ENCODE data around the gene GPC6. TPM values are rescaled to one million over a fixed set of nuclear protein-coding genes. Genes with fewer than 3 reads are reported as not detected.

Gene GPC6
- total RNA-seq, 1 experiment from 2014 or later: 5.1 TPM

DNA sequence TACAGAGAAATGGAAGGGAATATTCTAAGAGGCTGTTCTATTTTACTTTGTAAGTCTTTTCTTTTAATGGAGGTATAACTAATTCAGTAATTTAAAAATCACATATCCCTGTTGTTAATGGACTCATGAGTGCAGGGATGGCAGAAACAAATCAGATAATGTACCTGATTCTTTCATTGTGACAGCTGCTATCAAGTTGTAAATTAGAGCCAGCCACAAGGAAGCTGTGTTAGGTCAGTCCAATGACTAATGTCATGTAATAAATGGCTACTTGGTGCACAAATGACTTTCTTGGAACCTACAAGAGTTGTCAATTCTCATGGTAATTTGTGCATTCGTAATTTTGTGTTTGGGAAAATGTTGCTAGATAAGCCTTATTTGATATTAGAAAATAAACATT lies 806.5 kb downstream of the GPC6 start:
- no peak for DNase-seq (ENCODE audit: low spot score)

DNA sequence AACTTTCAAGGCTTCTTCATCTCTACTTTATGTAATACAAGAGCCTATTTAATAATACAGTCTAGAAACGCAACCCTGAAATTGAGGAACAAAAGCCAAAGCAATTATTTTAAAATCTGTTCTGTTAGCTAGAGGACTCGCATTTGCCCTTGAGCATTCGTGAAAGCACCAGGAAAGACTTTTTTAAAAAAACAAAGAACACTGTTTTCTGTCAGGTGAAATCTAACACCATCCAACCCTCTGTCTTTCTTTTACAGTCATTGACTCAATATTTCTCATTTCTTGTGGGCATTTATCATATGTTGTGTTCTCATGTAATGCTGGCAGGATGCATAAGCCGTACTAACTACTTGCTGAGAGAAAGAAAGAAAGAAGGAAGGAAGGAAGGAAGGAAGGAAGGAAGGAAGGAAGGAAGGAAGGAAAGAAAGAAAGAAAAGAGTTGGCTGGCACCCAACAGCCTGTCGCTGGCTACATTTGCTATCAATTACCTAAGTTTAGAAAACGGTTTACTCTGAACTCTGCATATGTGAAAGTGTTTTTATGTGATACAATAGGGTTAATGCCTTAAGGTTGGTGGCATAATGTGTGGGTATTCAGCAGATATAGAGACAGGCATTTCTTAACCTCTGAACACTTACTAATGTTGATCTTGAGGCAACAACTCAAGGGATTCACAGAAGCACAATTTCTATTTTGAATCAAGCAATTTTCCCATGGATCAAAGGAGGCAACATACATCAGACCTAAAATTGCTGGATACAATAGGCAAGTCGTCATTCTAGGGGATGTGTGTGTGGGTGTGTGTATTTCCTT lies 807.4 kb downstream of the GPC6 start:
- no peak for DNase-seq (ENCODE audit: low spot score)

- DNase-seq (ENCODE audit: low spot score): no peak
Measured at GRCh38 chr13:94050039-94050438, 823.4 kb downstream of the GPC6 start.

GRCh38 chr13:94050686-94051085 lies 824.1 kb downstream of the GPC6 start:
- DNase-seq (ENCODE audit: low spot score): no peak

DNA sequence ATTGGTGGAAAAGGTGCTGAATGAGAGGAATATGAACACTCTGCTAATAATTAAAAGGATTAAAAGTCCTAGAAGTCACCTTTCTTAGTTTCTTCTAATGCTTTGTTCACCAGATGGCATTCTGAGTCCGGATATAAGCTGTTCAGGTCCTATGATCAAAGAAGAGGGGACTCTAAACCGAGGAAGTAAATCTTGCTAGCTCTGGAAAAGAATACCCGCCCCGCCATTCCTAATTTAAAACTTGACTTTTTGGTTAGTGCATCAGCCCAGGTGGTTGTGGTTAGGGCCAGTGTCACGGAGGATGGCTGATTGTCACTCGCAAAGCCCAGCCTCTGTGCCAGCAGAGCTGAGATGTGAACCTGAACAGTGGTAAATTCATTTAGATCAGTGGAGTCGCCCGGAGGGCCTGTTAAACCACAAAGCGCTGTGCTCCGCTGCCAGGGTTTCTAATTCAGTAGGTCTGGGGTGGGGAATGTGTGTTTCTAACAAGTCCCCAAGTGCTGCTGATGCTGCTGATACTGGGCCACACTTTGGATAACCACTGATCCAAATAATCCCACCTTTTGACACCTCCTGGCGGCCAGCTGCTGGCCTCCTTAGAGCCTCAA lies 827.5 kb downstream of the GPC6 start:
- DNase-seq (ENCODE audit: low spot score): no peak

GRCh38 chr13:94056362-94056990 lies 829.9 kb downstream of the GPC6 start:
- DNase-seq (ENCODE audit: low spot score): no peak

DNA sequence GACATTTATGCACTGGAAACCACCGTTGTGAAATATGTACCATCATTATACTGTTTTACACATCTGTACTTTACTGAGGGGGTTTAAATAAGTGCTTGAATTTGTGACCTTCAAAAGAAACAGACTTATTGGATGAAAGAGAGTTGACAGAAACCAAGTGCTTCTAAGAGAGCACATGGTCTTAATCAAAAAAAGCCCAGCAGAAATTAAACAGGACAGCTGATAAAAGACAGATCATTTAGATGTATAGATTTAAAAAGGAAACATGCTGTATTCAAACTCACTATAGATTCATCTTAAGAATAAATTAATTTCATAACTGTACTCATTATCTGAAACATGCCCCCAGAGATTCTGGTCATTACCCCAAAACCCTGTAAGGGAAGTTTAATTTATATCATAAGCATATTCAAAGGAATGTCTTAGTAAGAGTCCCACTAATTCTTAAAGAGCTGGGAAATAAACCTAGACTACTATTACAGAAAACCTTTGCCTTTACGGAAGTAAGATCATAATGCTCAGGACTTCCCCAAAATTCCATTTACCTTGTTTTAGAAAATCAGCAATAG lies 831.1 kb downstream of the GPC6 start:
- no peak for DNase-seq (ENCODE audit: low spot score)

- DNase-seq (ENCODE audit: low spot score): no peak
Measured at GRCh38 chr13:94058821-94059360, 832.3 kb downstream of the GPC6 start.

DNA sequence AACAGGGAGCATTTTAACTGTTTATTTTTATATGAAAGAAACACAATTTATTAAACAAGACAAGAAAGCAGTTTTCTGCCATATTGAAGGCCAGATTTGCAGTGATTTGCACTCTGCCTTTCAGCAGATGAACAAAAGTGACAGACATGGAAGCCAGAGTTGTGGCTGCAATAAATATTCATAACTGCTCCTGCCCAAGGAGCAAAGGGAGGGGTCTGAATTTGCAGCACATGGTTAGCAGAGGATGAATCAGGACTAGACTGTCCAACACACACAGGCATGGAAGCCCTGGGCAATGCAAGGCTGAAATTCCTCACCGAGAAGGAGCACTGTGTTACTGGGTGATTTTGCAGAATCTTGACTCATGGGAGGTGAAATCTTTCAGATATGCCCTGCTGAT lies 834.7 kb downstream of the GPC6 start:
- peak; percentile 24 for DNase-seq (ENCODE audit: low spot score)

GRCh38 chr13:94063096-94063495 lies 836.5 kb downstream of the GPC6 start:
- no peak for DNase-seq (ENCODE audit: low spot score)

DNA sequence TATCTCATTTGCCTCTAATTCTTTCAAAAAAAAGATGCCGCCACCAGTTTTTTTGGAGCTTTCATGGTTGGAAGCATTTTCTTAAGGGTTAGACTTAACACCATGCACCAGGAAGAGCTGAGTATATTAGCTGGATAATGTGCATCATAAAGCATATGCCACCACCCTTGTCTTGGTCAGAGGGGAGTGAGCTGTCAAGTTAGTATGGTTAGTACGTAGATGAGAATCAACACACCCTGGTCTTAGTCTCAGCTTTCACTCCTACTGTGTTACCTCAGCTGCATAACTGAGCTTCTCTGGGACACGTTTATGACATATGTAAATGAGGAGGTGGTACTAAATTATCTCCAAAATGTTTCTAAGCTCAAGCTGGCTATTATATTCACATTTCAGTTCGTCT lies 837.2 kb downstream of the GPC6 start:
- no peak for DNase-seq (ENCODE audit: low spot score)

DNA sequence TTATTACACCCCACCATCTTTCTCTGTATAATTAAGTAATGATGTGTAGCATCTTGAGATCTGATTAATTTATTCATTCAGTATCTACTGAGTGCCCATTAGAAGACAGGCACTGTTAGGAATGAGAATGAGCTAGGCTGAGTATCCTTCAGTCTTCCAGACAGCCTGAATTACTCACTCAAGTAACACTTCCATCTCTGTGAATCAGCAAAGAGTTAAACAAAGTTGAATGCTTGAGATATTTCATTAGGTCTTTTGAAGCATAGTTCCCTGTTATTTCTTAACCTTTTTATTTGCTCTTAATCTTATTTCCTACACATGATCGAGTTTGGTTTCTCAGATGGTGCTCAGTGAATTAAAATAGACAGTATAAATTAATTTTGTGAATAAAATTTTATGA lies 839.1 kb downstream of the GPC6 start:
- DNase-seq (ENCODE audit: low spot score): no peak

DNA sequence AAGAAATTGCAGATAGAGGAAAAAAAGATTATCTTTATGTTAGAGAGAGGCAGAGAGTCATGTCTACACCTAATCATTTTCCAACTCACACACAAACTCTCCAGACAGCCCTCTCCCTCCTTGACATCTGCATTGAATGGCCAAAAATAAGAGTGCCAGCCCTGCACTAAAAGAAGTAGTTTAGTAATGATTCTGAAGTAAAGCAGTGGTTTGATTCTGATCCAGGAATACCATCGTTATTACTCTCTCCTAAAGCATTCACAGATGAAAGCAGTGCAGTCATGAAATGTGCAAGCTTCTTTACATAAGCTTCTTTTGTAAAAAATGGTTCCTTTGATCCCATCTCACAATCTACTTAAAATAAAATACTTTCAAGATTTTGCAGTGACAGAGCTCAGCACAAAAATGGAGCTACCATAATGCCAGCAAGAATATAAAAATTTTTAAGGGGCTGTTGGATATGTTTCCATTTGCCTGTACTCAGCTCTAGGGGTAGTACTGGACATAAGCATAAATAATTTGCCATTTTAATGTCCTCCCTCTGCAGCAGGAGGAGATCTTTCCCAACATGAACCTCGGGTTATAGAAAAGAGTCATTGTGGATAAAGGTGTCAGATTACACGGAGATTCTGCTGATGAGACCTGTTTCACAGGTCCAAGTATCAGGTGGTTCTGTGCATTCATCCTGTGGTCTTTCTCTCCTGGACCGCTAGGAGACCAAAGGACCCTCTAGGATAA lies 846.6 kb downstream of the GPC6 start:
- peak; percentile 73 for DNase-seq (ENCODE audit: low spot score)

- peak; percentile 69 for DNase-seq (ENCODE audit: low spot score)
Measured at GRCh38 chr13:94079876-94080275, 853.3 kb downstream of the GPC6 start.

DNA sequence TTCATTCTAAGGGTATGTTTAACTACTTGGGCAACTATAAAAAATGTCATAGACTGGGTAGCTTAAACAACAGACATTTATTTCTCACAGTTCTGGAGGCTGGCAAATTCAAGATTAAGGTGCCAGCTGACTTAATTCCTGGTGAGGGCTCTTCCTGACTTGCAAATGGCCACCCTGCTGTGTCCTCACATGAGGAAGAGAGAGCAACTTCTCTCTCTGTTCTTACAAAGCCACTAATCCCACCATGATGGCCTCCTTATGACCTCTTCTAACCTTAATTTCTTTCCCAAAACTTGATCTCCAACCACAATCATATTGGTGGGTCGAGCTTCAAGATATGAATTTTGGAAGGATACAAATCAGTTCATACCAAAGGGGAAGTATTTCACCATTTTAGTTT lies 853.9 kb downstream of the GPC6 start:
- no peak for DNase-seq (ENCODE audit: low spot score)

DNA sequence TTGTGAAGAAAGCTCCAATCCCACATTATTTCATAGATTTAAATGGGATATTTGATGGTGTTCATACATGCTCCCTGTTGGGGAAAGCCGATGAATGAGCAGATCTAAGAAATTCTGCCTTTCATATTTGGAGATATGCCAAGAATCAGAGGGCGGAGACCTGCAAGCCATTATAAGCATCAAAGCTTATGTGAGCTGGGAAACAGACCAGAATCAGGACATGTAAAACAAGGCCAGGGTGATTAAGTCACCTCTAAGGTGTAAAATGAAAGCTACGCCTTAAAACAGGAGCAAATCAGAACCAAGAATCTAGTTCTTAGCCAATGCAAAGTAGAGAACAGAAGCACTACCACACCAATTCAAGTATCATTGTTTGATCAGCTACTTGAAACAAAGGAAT lies 860.5 kb downstream of the GPC6 start:
- DNase-seq (ENCODE audit: low spot score): no peak

DNA sequence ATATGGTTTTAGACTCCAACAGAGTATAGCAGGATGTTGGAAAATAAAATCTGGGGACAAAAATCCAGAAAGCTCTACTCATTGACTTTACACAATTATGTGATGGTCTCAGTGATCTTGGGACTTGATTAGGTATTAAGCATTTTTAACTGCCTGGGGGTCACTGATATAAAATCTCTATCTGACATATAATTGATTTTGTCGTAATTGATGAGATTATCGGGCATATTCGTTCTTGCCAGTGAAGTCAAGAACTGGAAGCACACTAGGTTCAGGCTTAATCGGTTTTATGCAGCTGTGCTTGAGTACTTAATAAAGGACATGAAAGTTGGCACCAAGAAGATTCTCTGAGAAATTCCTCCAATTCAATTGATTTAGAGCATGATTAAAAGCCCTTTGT lies 862.1 kb downstream of the GPC6 start:
- DNase-seq (ENCODE audit: low spot score): no peak

GRCh38 chr13:94090773-94091480 lies 864.3 kb downstream of the GPC6 start:
- DNase-seq (ENCODE audit: low spot score): no peak

- no peak for DNase-seq (ENCODE audit: low spot score)
Measured at GRCh38 chr13:94093652-94094315, 867.2 kb downstream of the GPC6 start.

DNA sequence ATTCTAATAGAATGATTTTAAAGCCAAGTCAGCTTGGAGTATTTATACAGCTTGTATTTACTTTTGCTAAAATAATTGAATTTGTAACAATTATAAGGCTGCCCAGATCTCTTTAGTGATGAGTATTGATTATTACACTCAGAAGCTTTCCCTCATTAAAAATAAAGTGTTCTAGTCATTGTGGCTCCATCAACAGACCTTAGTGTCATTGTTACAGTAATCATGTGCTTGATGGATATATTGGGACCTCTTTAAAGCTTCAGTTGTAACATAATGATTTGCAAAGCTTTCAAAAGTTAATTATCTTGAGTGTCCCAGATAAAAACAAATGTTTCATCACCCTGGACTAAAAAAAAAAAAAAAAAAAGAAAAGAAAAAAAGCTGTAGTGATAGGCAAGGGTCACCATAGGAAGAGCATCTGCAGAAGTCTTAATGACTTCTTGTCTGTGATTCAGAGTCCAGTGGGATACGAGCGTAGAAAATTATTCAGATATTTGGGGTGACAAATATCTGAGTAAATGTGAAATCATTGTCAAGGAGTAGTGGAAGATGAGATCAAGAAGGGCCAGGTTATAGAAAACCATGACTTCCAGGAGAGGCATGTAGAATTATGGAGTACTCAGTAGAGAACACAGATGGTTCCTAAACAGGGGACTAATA lies 883.2 kb downstream of the GPC6 start:
- no peak for DNase-seq (ENCODE audit: low spot score)

All from A172 (cell line).